Measurements from ENCODE around the gene SLC41A1. TPM values are rescaled to one million over a fixed set of nuclear protein-coding genes. Genes with fewer than 3 reads are reported as not detected.
"Not testable (repeated sequence)": the region's sequence is repeated elsewhere in the genome, so short reads cannot be mapped to it uniquely, and the experiment has no call there.

Gene SLC41A1
- total RNA-seq, 1 donor from 2014 or later = 25.9 TPM

DNA sequence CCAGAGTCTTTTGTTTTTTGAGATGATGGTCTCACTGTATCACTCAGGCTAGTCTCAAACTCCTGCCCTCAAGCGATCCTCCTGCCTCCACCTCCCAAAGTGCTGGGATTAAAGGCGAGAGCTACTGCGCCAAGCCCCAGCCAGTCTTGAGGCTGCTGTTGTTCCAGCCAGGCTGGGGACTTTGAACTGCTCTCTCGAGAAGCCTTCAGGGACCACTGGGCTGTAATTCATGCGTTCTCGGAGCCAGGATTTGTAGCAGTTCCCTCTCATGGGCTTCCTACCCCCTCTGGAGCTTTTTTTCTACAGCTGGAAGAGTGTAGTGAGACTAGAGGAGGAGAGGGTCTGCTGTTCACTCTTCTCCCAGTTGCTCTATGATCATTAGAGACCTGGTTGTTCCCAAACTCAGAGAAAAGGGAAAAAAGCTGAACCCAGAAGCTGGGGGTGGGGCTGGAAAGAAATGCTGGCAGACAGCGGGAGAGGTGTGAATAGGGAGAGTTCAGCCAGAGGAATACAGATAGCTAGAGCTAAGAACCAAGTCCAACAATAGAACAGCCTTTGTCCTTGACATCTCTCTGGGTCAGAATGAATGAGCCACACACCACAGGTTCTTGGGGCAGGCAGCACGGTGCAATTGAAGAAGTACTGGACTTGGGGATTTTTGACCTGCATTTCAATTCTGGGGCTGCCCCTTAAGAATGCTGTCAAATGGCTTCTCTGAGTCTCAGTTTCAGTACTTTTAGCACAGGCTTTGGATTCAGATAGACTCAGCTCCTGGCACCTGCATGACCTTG lies 13.2 kb upstream of the SLC41A1 start:
- no peak for DNase-seq (ENCODE audit: extremely low spot score, unreplicated experiment)
- Mint-ChIP-seq H3K4me1 (ENCODE audit: unreplicated experiment) (peaks cover 14% of the 10 kb centered on the region), H3K27ac (no peak overlapping the region), H3K36me3 (peaks cover 8% of the 10 kb centered on the region), H3K9me3 (peaks cover 4% of the 10 kb centered on the region), H3K4me3 (no peak overlapping the region), H3K27me3 (peaks cover 3% of the 10 kb centered on the region)
- TF ChIP-seq, protein P1, sequence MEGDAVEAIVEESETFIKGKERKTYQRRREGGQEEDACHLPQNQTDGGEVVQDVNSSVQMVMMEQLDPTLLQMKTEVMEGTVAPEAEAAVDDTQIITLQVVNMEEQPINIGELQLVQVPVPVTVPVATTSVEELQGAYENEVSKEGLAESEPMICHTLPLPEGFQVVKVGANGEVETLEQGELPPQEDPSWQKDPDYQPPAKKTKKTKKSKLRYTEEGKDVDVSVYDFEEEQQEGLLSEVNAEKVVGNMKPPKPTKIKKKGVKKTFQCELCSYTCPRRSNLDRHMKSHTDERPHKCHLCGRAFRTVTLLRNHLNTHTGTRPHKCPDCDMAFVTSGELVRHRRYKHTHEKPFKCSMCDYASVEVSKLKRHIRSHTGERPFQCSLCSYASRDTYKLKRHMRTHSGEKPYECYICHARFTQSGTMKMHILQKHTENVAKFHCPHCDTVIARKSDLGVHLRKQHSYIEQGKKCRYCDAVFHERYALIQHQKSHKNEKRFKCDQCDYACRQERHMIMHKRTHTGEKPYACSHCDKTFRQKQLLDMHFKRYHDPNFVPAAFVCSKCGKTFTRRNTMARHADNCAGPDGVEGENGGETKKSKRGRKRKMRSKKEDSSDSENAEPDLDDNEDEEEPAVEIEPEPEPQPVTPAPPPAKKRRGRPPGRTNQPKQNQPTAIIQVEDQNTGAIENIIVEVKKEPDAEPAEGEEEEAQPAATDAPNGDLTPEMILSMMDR (conservative IDR thresholded peaks at IDR 0.05) = no peak

DNA sequence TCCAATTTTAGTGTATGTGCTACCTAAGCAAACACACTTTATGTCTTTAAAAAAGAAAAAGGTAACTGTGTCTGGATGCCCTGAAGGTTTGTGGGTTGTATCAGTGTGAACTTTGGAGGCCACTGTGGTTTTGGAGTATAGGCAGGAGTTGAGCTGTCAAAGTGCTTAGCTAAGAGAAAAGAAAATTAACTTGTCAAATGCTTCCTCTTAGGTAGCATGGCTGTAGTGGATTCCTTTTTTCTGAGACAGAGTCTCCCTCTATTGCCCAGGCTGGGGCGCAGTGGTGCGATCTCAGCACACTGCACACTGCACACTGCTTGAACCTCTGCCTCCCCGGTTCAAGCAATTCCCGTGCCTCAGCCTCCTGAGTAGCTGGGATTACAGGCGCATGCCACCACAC lies 11.2 kb upstream of the SLC41A1 start:
- Mint-ChIP-seq H3K4me1 (ENCODE audit: unreplicated experiment) (peaks cover 14% of the 10 kb centered on the region), H3K36me3 (peaks cover 8% of the 10 kb centered on the region), H3K27me3 (peaks cover 3% of the 10 kb centered on the region), H3K9me3 (peaks cover 4% of the 10 kb centered on the region), H3K27ac (no peak overlapping the region), H3K4me3 (no peak overlapping the region)
- TF ChIP-seq, protein P1 (conservative IDR thresholded peaks at IDR 0.05) = no peak
- no peak for DNase-seq (ENCODE audit: extremely low spot score, unreplicated experiment)

DNA sequence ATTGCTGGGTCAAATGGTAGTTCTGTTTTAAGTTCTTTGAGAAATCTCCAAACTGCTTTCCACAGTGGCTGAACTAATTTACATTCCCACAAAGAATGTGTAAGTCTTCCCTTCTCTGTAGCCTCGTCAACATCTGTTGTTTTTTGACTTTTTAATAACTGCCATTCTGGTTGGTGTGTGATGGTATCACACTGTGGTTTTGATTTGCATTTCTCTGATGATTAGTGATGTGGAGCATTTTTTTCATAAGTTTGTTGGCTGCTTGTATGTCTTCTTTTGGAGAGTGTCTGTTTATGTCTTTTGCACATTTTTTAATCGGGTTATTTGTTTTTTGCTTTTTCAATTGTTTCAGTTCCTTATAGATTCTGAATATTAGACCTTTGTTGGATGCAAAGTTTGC lies 10.3 kb upstream of the SLC41A1 start:
- H3K27ac Mint-ChIP-seq, H3K9me3 Mint-ChIP-seq, H3K4me3 Mint-ChIP-seq: not testable (repeated sequence)

DNA sequence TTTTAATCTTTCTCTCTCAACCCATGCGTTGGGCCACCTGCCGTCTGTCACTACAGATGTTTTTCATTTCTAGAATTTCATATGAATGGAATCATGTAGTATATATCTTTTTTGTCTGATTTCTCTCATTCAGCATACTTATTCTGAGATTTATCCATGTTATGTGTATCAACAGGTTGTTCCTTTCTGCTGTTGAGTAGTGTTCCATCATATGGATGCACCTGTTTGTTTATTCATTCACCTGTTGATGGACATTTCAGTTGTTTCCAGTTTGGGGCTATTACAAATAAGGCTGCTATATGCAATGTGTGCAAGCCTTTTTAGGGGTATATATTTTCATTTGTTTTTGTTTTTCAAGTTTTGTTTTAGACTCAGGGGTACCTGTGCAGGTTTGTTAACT lies 9.4 kb upstream of the SLC41A1 start:
- Mint-ChIP-seq H3K4me1 (ENCODE audit: unreplicated experiment) (peaks cover 11% of the 10 kb centered on the region), H3K4me3 (no peak overlapping the region), H3K9me3 (peaks cover 4% of the 10 kb centered on the region), H3K27me3 (peaks cover 3% of the 10 kb centered on the region), H3K27ac (no peak overlapping the region), H3K36me3 (peaks cover 8% of the 10 kb centered on the region)
- TF ChIP-seq, protein P1 (conservative IDR thresholded peaks at IDR 0.05) = no peak
- no peak for DNase-seq (ENCODE audit: extremely low spot score, unreplicated experiment)

More for the DNA sequence above, 10.3 kb upstream of the SLC41A1 start:
- not testable (repeated sequence) for H3K36me3 Mint-ChIP-seq; DNase-seq (ENCODE audit: extremely low spot score, unreplicated experiment); H3K27me3 Mint-ChIP-seq
- H3K4me1 Mint-ChIP-seq (ENCODE audit: unreplicated experiment) = peaks cover 13% of the 10 kb centered on the region

DNA sequence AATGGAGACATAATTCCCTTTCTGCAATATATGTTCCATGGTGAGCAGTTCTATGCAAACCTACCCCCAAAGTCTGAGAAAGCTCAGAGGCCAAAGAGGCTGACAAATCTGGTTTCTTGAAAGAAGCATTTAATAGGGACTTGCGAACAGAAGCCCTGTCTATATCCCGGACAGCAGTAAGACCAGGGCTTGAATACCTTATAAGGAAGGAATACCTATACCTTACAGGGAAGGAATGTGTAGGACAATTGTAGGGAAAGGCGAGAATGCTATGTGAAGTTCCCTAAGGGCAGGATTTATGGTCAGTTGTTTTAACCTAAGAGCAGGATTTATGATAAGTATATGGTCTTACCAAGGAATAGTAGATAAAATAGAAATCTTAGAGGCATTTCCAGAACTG lies 5.0 kb upstream of the SLC41A1 start:
- Mint-ChIP-seq H3K27ac (no peak overlapping the region), H3K36me3 (peaks cover 3% of the 10 kb centered on the region), H3K27me3 (no peaks in the 10 kb centered on the region), H3K4me3 (no peak overlapping the region), H3K4me1 (ENCODE audit: unreplicated experiment) (peaks cover 8% of the 10 kb centered on the region), H3K9me3 (no peaks in the 10 kb centered on the region)
- TF ChIP-seq, protein P1 (conservative IDR thresholded peaks at IDR 0.05) = no peak
- DNase-seq (ENCODE audit: extremely low spot score, unreplicated experiment) = no peak

DNA sequence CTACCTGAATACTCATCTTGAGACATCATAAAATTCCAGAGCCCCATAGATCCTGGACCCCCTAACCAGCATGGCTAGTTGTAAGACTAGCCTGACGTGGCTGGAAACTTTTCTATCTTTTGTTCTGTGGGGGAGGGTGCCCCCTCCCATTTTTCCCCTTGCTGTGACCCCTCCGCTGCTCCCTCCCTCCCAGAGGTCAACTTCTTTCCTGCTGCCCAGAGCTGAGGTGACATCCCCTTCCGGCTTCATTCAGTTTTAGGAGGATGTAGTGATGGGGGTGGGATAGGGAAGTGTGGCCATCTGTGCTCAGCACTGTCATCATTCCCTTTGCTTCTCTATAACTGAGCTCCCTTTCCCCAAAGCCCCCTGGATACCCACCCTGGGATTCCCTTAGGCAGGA lies 4.4 kb upstream of the SLC41A1 start:
- no peaks in the 10 kb centered on the region for H3K27me3 Mint-ChIP-seq
- H3K9me3 Mint-ChIP-seq = no peaks in the 10 kb centered on the region
- DNase-seq (ENCODE audit: extremely low spot score, unreplicated experiment) = no peak
- no peaks in the 10 kb centered on the region for H3K36me3 Mint-ChIP-seq
- TF ChIP-seq, protein P1 (conservative IDR thresholded peaks at IDR 0.05) = no peak
- H3K4me3 Mint-ChIP-seq = no peak overlapping the region
- H3K4me1 Mint-ChIP-seq (ENCODE audit: unreplicated experiment) = peaks cover 10% of the 10 kb centered on the region
- no peak overlapping the region for H3K27ac Mint-ChIP-seq

All from type B pancreatic cell (in vitro differentiated cells).